ENCODE results near the gene MFSD11. TPM values are rescaled to one million over a fixed set of nuclear protein-coding genes. Genes with fewer than 3 reads are reported as not detected.

Gene MFSD11
- total and polyA plus RNA-seq, 2 of the 8 experiments (the other 6 are each of a cell fraction or from before 2014, with no cell fraction given): 17.7 to 19.8 TPM

DNA sequence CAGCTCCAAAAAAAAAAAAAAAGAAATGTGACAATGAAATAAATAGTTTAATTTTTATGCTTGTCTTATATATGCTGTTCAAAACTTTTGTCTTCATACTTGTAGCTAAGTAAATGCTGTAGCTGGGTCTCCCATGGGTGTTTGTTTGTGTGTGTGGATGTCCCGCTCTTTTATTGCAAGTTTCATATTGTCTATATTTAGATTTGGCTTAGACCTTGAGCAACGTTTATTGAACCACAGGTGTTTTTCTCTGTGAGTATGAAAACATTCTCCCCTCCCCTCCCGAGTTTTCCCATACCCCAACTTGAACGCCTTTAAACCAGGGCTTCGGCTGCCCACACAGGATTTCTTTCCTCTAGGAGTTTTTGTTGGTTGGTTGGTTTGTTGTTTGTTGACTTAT lies 45.2 kb downstream of the MFSD11 start (continued):
- TF ChIP-seq EZH2 (IDR thresholded peaks at IDR 0.05; ENCODE audit: low read depth, low read length, severe bottlenecking) (no peak), SAP30 (IDR thresholded peaks at IDR 0.05; ENCODE audit: insufficient read depth, insufficient replicate concordance, low read length) (no peak)
